Lung (tissue), 12 donors: Measurements from ENCODE around the gene SH3PXD2A. TPM values are rescaled to one million over a fixed set of nuclear protein-coding genes. Genes with fewer than 3 reads are reported as not detected.

Source experiments
- ATAC-seq: fragments of 200-7000 bp; cut with Tn5 transposase; one replicate; pipeline ENCODE4 v1.9.1; 2020; ENCODE audit warnings: moderate number of reproducible peaks; ENCODE audit not compliant: insufficient read depth, low FRiP score
- DNase-seq, 3 donors: peaks; one replicate each; pipeline ENCODE4 v3.0.0-alpha.2; 2013 to 2017
- H3K27ac ChIP-seq, 2 donors: one replicate each; pipeline ENCODE4 v1.5.1; 2013; ENCODE audit warnings: mild to moderate bottlenecking in 2 of 2, moderate library complexity in 2 of 2, control low read depth in 1 of 2, inconsistent platforms in 1 of 2, low read depth in 1 of 2, low read length in 1 of 2
- H3K27me3 ChIP-seq, 3 donors: one replicate each; pipeline ENCODE4 v1.5.1; 2013; ENCODE audit warnings: low read length in 2 of 3; ENCODE audit not compliant: control insufficient read depth in 3 of 3, insufficient read depth in 3 of 3
- H3K36me3 ChIP-seq, 4 donors: one replicate each; pipeline ENCODE4 v1.5.1; 2013; ENCODE audit warnings: low read length in 4 of 4, mild to moderate bottlenecking in 1 of 4, moderate library complexity in 1 of 4; ENCODE audit not compliant: control insufficient read depth in 4 of 4, insufficient read depth in 4 of 4
- H3K4me1 ChIP-seq, 5 donors: one replicate each; pipeline ENCODE4 v1.5.1; 2013; ENCODE audit warnings: low read length in 5 of 5, mild to moderate bottlenecking in 2 of 5, moderate library complexity in 1 of 5; ENCODE audit not compliant: control insufficient read depth in 5 of 5, insufficient read depth in 5 of 5
- H3K4me3 ChIP-seq: one replicate; pipeline ENCODE4 v1.5.1; 2013; ENCODE audit warnings: mild to moderate bottlenecking, control low read depth, moderate library complexity
- H3K9ac ChIP-seq, 2 donors: one replicate each; pipeline ENCODE4 v1.5.1; 2013; ENCODE audit warnings: low read length in 2 of 2, control low read depth in 1 of 2; ENCODE audit not compliant: insufficient read depth in 1 of 2
- H3K9me3 ChIP-seq, 4 donors: one replicate each; pipeline ENCODE4 v1.5.1; 2013; ENCODE audit warnings: low read length in 3 of 4, mild to moderate bottlenecking in 1 of 4, moderate library complexity in 1 of 4; ENCODE audit not compliant: control insufficient read depth in 4 of 4, insufficient read depth in 3 of 4
- WGBS, 2 donors: extraction: QIAGEN DNeasy Blood & Tissue Kit; methylation state at CpG; one replicate each; pipeline ENCODE4 v1.1.7; 2013; 5-methylcytosine and 5-hydroxymethylcytosine counted together
- polyA plus RNA-seq, 2 donors: library from polyadenylated mRNA; stranded (reverse); fragments of 200-250 nt; gene quantifications; one replicate each; pipeline ENCODE4 v1.2.1, GENCODE V29; 2013
- total RNA-seq, 2 donors: library from RNA; depleted of rRNA in 1 of 2; stranded (reverse); fragments of >200 nt in 1 of 2; gene quantifications; one replicate each; pipeline ENCODE4 v1.2.1, GENCODE V29; 2014 to 2021
- TF ChIP-seq, protein P1 (sequence below): IDR thresholded peaks from 2 replicates; pipeline ENCODE4 v1.5.1; 2012; ENCODE audit warnings: mild to moderate bottlenecking; ENCODE audit errors: control extremely low read depth, extremely low read depth
- donor health status: control.
- donor health status: control.
- donor health status: Bipolar disorder and iron deficiency.
- donor health status: healthy.
- donor health status: DM: yes; HTN: yes; CAD: no.

The SH3PXD2A gene
- total and polyA plus RNA-seq, 4 donors = 9.9 to 53.2 (median 29.2) TPM

DNA sequence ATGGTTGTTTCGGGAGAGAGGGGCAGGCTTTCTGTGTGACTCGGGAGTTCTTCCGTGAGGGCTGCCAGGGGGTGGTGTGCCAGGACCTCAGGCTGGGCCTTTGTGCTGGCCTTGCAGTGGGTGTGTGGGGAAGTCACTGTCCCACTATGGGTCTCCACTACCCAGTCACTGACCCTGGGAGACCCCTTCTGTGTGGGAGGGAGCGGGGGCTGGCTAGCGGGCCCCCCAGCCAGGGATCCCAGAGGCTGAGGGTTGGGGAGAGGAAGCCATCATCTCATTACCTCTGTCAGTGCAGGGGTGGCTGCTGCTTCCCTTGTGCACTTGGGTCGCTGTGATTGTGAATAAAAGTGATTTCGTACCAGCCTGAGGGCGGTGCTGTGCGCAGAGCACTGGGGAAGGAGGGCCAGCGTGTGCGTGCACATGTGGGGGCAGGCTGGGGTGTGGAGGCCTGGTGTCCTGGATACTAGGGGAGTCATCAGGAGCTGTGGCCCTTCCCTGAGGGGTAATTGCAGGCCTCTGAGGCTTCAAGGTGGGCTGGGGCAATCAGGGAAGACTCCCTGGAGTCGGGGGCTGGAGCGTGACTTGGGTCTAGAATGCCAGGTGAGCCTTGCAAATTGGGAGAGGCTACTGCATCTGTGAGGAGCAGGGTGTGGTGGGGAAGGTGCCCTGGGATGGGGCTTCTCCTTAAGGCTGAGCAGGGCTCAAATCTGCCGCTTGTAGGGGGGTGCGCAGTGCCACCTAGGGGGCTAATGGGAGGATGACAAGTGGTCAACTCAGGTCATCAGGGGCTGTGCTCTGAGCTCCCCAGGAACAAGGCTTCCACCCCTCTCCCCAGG, 263.0 kb downstream of the SH3PXD2A start:
- peak in 1 of 3 donors; percentile 35 for DNase-seq
- WGBS, 2 donors = 86 to 89% methylated on average over 15 of the region's 15 CpGs
- TF ChIP-seq, protein P1, sequence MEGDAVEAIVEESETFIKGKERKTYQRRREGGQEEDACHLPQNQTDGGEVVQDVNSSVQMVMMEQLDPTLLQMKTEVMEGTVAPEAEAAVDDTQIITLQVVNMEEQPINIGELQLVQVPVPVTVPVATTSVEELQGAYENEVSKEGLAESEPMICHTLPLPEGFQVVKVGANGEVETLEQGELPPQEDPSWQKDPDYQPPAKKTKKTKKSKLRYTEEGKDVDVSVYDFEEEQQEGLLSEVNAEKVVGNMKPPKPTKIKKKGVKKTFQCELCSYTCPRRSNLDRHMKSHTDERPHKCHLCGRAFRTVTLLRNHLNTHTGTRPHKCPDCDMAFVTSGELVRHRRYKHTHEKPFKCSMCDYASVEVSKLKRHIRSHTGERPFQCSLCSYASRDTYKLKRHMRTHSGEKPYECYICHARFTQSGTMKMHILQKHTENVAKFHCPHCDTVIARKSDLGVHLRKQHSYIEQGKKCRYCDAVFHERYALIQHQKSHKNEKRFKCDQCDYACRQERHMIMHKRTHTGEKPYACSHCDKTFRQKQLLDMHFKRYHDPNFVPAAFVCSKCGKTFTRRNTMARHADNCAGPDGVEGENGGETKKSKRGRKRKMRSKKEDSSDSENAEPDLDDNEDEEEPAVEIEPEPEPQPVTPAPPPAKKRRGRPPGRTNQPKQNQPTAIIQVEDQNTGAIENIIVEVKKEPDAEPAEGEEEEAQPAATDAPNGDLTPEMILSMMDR = peak; percentile 3
- Histone ChIP-seq H3K4me1 (peaks cover 0 to 4% (median 0%) of the 10 kb centered on the region in 5 donors), H3K9ac (no peak overlapping the region), H3K27ac (no peak overlapping the region), H3K4me3 (no peak overlapping the region), H3K9me3 (peaks cover 0 to 2% (median 0%) of the 10 kb centered on the region in 4 donors), H3K27me3 (no peaks in the 10 kb centered on the region), H3K36me3 (peaks cover 0 to 6% (median under 1%) of the 10 kb centered on the region in 4 donors)
- no peak for ATAC-seq

DNA sequence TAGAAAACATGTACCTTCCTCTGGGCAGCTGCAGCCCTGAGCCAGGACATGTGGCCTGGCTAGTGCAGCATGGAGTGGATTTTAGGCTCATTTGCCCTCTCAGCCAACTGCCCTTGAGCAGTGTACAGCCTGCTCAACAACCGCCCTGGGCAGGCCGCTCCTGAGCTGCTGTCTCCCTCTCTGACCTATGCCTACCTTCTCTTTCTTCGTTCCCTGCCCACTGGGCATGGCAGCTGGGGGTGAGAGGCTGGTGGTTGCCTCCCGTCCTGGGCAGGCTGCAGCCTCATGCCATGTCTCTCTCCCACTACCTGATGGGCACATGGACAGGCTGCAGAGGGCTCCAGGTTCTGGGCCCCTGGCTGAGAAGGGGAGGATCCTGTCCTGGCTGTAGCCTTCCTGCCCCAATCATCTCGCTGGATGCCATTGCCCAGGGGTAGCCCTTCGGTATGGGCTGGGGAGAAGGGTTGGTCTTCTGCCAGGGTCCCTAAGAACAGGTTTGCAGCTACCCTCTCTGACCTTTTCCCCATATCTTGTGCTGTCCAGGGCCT, 264.6 kb downstream of the SH3PXD2A start:
- Histone ChIP-seq H3K4me1 (peaks cover 0 to 4% (median 0%) of the 10 kb centered on the region in 5 donors), H3K27ac (no peak overlapping the region), H3K4me3 (no peak overlapping the region), H3K9ac (no peak overlapping the region), H3K36me3 (peaks cover 0 to 1% (median 0%) of the 10 kb centered on the region in 4 donors), H3K27me3 (no peaks in the 10 kb centered on the region), H3K9me3 (peaks cover 0 to 2% (median 0%) of the 10 kb centered on the region in 4 donors)
- ATAC-seq (no peak), DNase-seq (no peak)
- 90 to 92% methylated on average over 6 of the region's 6 CpGs for WGBS, 2 donors
- TF ChIP-seq, protein P1 = no peak

DNA sequence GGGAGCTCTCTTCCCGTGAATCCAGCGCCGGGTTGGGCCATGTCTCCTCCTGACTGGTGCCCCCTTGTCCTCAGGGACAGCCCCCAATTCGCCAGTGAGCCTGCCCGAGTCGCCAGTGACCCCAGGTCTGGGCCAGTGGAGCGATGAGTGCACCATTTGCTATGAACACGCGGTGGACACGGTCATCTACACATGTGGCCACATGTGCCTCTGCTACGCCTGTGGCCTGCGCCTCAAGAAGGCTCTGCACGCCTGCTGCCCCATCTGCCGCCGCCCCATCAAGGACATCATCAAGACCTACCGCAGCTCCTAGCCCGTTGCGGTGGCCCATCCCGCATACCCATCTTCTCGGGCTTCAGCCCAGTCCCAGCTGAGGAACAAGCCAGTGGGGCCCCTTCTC, 265.3 kb downstream of the SH3PXD2A start:
- H3K27ac ChIP-seq = no peak overlapping the region
- no peak overlapping the region for H3K9ac ChIP-seq
- no peak for DNase-seq
- TF ChIP-seq, protein P1 = no peak
- H3K4me3 ChIP-seq = no peak overlapping the region
- 93 to 94% methylated on average over 20 of the region's 20 CpGs for WGBS, 2 donors
- H3K36me3 ChIP-seq = peaks cover 0 to 1% (median 0%) of the 10 kb centered on the region in 4 donors
- peaks cover 0 to 2% (median 0%) of the 10 kb centered on the region in 4 donors for H3K9me3 ChIP-seq
- peaks cover 0 to 4% (median 0%) of the 10 kb centered on the region in 5 donors for H3K4me1 ChIP-seq
- no peak for ATAC-seq
- H3K27me3 ChIP-seq = peaks cover 0 to 3% (median 0%) of the 10 kb centered on the region in 3 donors
